ENCODE measurements around the gene SLC26A1.
A peak's percentile ranks its signal among the peaks of the same experiment; 100 is the strongest.
"Not testable (repeated sequence)": the region's sequence is repeated elsewhere in the genome, so short reads cannot be mapped to it uniquely, and the experiment has no call there.

The SLC26A1 gene

GRCh38 chr4:1012034-1012739 lies 19.0 kb upstream of the SLC26A1 start:
- DNase-seq: no peak

- no peak for DNase-seq
Measured at GRCh38 chr4:1011666-1012033, 18.4 kb upstream of the SLC26A1 start.

GRCh38 chr4:1011022-1011665 lies 17.9 kb upstream of the SLC26A1 start, which contains the start of gene FGFRL1:
Gene FGFRL1 (plus strand): TSS chr4:1011626. CDS start chr4:1012486, 860 bp downstream.
- DNase-seq: peak; percentile 84 to 89

- DNase-seq: peak; percentile 86 to 91
Measured at GRCh38 chr4:1010395-1011021, 17.3 kb upstream of the SLC26A1 start.

GRCh38 chr4:1009542-1010394 lies 16.6 kb upstream of the SLC26A1 start:
- peak; percentile 53 to 77 for DNase-seq

- no peak for DNase-seq
Measured at GRCh38 chr4:1008840-1009541, 15.8 kb upstream of the SLC26A1 start.

- DNase-seq: no peak
Measured at GRCh38 chr4:1006856-1007255, 13.7 kb upstream of the SLC26A1 start.

- DNase-seq: no peak
Measured at GRCh38 chr4:1004557-1005485, 11.6 kb upstream of the SLC26A1 start.

- DNase-seq: no peak
Measured at GRCh38 chr4:1004071-1004418, 10.8 kb upstream of the SLC26A1 start.

GRCh38 chr4:1003271-1004070 lies 10.3 kb upstream of the SLC26A1 start:
- DNase-seq: no peak

GRCh38 chr4:1002631-1003251 lies 9.5 kb upstream of the SLC26A1 start:
- no peak for DNase-seq

GRCh38 chr4:1002131-1002630 lies 9.0 kb upstream of the SLC26A1 start:
- no peak for DNase-seq

GRCh38 chr4:1001561-1002130 lies 8.4 kb upstream of the SLC26A1 start:
- DNase-seq: no peak

GRCh38 chr4:1000686-1001260 lies 7.6 kb upstream of the SLC26A1 start:
- no peak for DNase-seq

- DNase-seq: no peak
Measured at GRCh38 chr4:999882-1000425, 6.8 kb upstream of the SLC26A1 start.

GRCh38 chr4:999240-999863 lies 6.1 kb upstream of the SLC26A1 start:
- DNase-seq: not testable (repeated sequence)

- DNase-seq: no peak
Measured at GRCh38 chr4:998096-998691, 5.0 kb upstream of the SLC26A1 start.

Data from inflammatory macrophage (primary cell).